ENCODE measurements around the gene TYW1B. TPM values are rescaled to one million over a fixed set of nuclear protein-coding genes. Genes with fewer than 3 reads are reported as not detected.
A peak's percentile ranks its signal among the peaks of the same experiment; 100 is the strongest.
"Not testable (repeated sequence)": the region's sequence is repeated elsewhere in the genome, so short reads cannot be mapped to it uniquely, and the experiment has no call there.

TYW1B gene
- total RNA-seq, 3 donors from 2014 or later: 2.3 to 6.2 (median 3.2) TPM

- H3K27me3 Mint-ChIP-seq (ENCODE audit: low read depth): no peaks in the 10 kb centered on the region
- DNase-seq: no peak
- peaks cover 52% of the 10 kb centered on the region for H3K36me3 Mint-ChIP-seq (ENCODE audit: insufficient read depth)
- no peak for ATAC-seq
- H3K4me1 Mint-ChIP-seq (ENCODE audit: low read depth): no peaks in the 10 kb centered on the region
- no peak overlapping the region for H3K4me3 Mint-ChIP-seq
- H3K9me3 Mint-ChIP-seq: no peaks in the 10 kb centered on the region
Measured at GRCh38 chr7:72710983-72711382, 117.0 kb downstream of the TYW1B start.

- DNase-seq: no peak
- Mint-ChIP-seq H3K4me3 (no peak overlapping the region), H3K4me1 (ENCODE audit: low read depth) (no peaks in the 10 kb centered on the region), H3K27me3 (ENCODE audit: low read depth) (no peaks in the 10 kb centered on the region), H3K36me3 (ENCODE audit: insufficient read depth) (peaks cover 54% of the 10 kb centered on the region), H3K9me3 (no peaks in the 10 kb centered on the region)
- no peak for ATAC-seq
Measured at GRCh38 chr7:72709909-72710308, 118.1 kb downstream of the TYW1B start.

DNA sequence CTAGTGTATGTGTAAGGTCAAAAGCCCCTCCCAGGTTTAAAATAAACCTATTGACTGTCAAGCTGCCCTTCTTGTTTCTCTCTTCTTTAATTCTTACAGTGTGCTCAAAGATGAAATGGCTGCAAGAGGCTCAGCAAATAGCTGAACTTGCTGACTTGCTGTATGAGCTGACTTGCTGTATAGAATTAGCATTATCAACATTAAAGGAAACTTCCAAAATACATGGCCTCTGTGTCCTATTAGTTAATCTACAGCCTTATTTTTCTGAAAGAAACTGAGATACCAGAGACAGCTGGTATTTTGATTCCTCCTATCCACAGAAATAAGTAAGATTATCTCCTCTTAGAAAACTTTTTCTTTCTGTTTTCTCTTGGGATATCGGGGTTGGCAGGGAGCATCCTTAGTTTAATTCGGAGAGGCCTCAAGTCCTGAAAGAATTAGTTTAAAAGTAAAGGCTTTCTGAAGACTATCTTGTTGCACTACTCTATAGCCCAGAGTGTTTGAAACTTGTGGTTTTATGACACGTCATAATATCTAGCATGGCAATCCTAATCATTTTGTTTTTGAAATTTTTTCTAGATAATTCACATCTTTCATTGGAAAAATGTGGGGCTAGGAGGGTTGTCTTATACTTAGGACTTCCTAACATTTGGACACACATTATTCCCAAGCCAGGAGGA, 119.5 kb downstream of the TYW1B start:
- H3K27me3 Mint-ChIP-seq (ENCODE audit: low read depth); H3K4me1 Mint-ChIP-seq (ENCODE audit: low read depth); H3K9me3 Mint-ChIP-seq; ATAC-seq; H3K4me3 Mint-ChIP-seq; DNase-seq: not testable (repeated sequence)
- H3K36me3 Mint-ChIP-seq (ENCODE audit: insufficient read depth): peaks cover 56% of the 10 kb centered on the region

- no peaks in the 10 kb centered on the region for H3K4me1 Mint-ChIP-seq (ENCODE audit: low read depth)
- ATAC-seq (no peak), DNase-seq (no peak)
- H3K9me3 Mint-ChIP-seq: no peaks in the 10 kb centered on the region
- H3K4me3 Mint-ChIP-seq: no peak overlapping the region
- H3K27me3 Mint-ChIP-seq (ENCODE audit: low read depth): no peaks in the 10 kb centered on the region
- peaks cover 48% of the 10 kb centered on the region for H3K36me3 Mint-ChIP-seq (ENCODE audit: insufficient read depth)
Measured at GRCh38 chr7:72706521-72706920, 121.5 kb downstream of the TYW1B start.

GRCh38 chr7:72705693-72706092, 122.3 kb downstream of the TYW1B start:
- not testable (repeated sequence) for H3K4me1 Mint-ChIP-seq (ENCODE audit: low read depth); H3K27me3 Mint-ChIP-seq (ENCODE audit: low read depth); ATAC-seq; H3K4me3 Mint-ChIP-seq; H3K9me3 Mint-ChIP-seq; DNase-seq
- peaks cover 45% of the 10 kb centered on the region for H3K36me3 Mint-ChIP-seq (ENCODE audit: insufficient read depth)

DNA sequence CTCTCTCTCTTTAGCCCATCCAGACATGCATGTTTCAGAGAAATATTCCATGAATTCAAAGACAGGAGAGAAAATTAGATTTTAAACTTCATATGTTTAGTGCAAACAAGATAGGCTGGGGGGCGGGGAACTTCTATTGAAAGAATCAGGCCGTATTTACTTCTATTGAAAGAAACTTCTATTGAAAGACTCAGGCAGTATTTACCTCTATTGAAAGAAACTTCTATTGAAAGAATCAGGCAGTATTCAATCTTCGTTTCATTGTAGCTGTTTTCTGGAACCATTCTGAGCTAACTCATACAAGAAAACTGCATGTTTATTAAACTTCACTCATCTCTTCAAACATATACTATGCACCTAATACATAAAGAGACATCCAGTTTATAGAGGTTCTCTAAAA, 123.1 kb downstream of the TYW1B start:
- no peaks in the 10 kb centered on the region for H3K27me3 Mint-ChIP-seq (ENCODE audit: low read depth)
- DNase-seq (no peak), ATAC-seq (no peak)
- H3K4me3 Mint-ChIP-seq: no peak overlapping the region
- peaks cover 40% of the 10 kb centered on the region for H3K36me3 Mint-ChIP-seq (ENCODE audit: insufficient read depth)
- H3K9me3 Mint-ChIP-seq: no peaks in the 10 kb centered on the region
- H3K4me1 Mint-ChIP-seq (ENCODE audit: low read depth): no peaks in the 10 kb centered on the region

GRCh38 chr7:72700548-72700947, 127.5 kb downstream of the TYW1B start:
- not testable (repeated sequence) for H3K4me1 Mint-ChIP-seq (ENCODE audit: low read depth); H3K9me3 Mint-ChIP-seq; ATAC-seq; DNase-seq; H3K4me3 Mint-ChIP-seq; H3K27me3 Mint-ChIP-seq (ENCODE audit: low read depth)
- peaks cover 20% of the 10 kb centered on the region for H3K36me3 Mint-ChIP-seq (ENCODE audit: insufficient read depth)

- not testable (repeated sequence) for H3K4me1 Mint-ChIP-seq (ENCODE audit: low read depth); DNase-seq; H3K27me3 Mint-ChIP-seq (ENCODE audit: low read depth); ATAC-seq; H3K4me3 Mint-ChIP-seq; H3K9me3 Mint-ChIP-seq
- H3K36me3 Mint-ChIP-seq (ENCODE audit: insufficient read depth): peaks cover 21% of the 10 kb centered on the region
Measured at GRCh38 chr7:72697066-72697465, 130.9 kb downstream of the TYW1B start.

- H3K27me3 Mint-ChIP-seq (ENCODE audit: low read depth); H3K4me1 Mint-ChIP-seq (ENCODE audit: low read depth); ATAC-seq; H3K9me3 Mint-ChIP-seq; DNase-seq; H3K4me3 Mint-ChIP-seq: not testable (repeated sequence)
- peaks cover 18% of the 10 kb centered on the region for H3K36me3 Mint-ChIP-seq (ENCODE audit: insufficient read depth)
Measured at GRCh38 chr7:72696643-72697042, 131.4 kb downstream of the TYW1B start.

GRCh38 chr7:72695482-72695881, 132.5 kb downstream of the TYW1B start:
- H3K9me3 Mint-ChIP-seq; H3K4me3 Mint-ChIP-seq; DNase-seq; H3K27me3 Mint-ChIP-seq (ENCODE audit: low read depth); H3K4me1 Mint-ChIP-seq (ENCODE audit: low read depth); ATAC-seq: not testable (repeated sequence)
- H3K36me3 Mint-ChIP-seq (ENCODE audit: insufficient read depth): peaks cover 15% of the 10 kb centered on the region

DNA sequence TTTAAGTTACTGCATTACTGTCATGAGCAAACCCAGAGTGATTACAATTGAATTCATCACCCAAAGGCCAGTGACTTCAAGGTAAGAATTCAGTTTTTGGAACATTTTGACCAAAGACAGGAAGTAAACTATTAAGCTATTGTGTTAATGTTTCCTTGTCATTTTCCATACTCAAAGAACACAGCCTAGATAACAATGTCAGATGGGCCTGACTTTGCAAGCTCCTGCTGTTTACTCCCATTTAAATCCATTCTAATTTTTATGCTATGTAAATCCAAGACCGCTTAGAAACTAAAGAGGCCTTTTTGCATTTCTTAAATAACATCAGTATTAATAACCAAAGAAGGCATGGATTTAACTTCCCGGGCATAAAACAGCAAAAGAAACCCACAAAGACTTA, 136.6 kb downstream of the TYW1B start:
- H3K36me3 Mint-ChIP-seq (ENCODE audit: insufficient read depth): peaks cover 17% of the 10 kb centered on the region
- H3K4me3 Mint-ChIP-seq; H3K4me1 Mint-ChIP-seq (ENCODE audit: low read depth); H3K27me3 Mint-ChIP-seq (ENCODE audit: low read depth); ATAC-seq; H3K9me3 Mint-ChIP-seq; DNase-seq: not testable (repeated sequence)

DNA sequence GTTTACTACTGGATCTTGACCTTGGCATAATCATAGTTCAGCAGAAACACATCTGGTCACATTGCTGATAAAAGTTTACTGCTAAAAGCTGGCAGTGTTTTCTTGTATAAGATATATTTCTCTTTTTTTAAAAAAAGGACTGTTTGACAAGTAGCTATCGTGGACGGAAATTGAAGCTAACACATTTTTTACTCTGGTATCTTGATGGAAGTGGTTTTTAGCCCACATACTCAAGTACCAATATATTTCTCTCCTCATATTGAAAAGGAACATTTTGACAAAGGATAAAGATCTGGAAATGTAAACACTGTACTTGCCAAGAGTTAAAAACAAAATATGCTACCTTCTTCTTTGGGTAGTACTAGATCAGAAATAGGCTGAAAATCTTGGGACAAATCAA, 137.8 kb downstream of the TYW1B start:
- H3K9me3 Mint-ChIP-seq: not testable (repeated sequence)

GRCh38 chr7:72689344-72689743, 138.7 kb downstream of the TYW1B start:
- H3K4me1 Mint-ChIP-seq (ENCODE audit: low read depth); DNase-seq; H3K4me3 Mint-ChIP-seq; H3K9me3 Mint-ChIP-seq; ATAC-seq; H3K27me3 Mint-ChIP-seq (ENCODE audit: low read depth): not testable (repeated sequence)
- peaks cover 17% of the 10 kb centered on the region for H3K36me3 Mint-ChIP-seq (ENCODE audit: insufficient read depth)

More for the DNA sequence above, 137.8 kb downstream of the TYW1B start:
- ATAC-seq; H3K4me3 Mint-ChIP-seq; H3K27me3 Mint-ChIP-seq (ENCODE audit: low read depth); DNase-seq; H3K4me1 Mint-ChIP-seq (ENCODE audit: low read depth): not testable (repeated sequence)
- H3K36me3 Mint-ChIP-seq (ENCODE audit: insufficient read depth): peaks cover 20% of the 10 kb centered on the region

GRCh38 chr7:72681211-72681610, 146.8 kb downstream of the TYW1B start:
- peaks cover 19% of the 10 kb centered on the region for H3K4me1 Mint-ChIP-seq (ENCODE audit: low read depth)
- H3K4me3 Mint-ChIP-seq; H3K9me3 Mint-ChIP-seq; ATAC-seq; DNase-seq; H3K27me3 Mint-ChIP-seq (ENCODE audit: low read depth): not testable (repeated sequence)
- H3K36me3 Mint-ChIP-seq (ENCODE audit: insufficient read depth): peaks cover 32% of the 10 kb centered on the region

DNA sequence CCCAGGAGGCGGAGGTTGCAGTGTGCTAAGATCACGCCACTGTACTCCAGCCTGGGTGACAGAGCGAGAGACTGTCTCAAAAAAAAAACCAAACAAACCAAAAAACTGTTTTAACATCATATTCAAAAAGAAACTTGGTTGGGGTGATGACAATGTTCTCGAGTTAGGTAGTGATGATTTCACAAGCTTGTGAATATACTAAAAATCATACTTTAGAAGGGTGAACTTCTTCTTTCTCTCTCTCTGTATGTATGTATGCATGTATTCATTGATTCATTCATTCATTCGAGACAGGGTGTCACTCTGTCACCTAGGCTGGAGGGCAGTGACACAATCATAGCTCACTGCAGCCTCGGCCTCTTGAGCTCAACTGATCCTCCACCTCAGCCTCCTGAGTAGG, 151.1 kb downstream of the TYW1B start:
- H3K36me3 Mint-ChIP-seq (ENCODE audit: insufficient read depth): peaks cover 30% of the 10 kb centered on the region
- not testable (repeated sequence) for H3K4me1 Mint-ChIP-seq (ENCODE audit: low read depth); H3K4me3 Mint-ChIP-seq; H3K27me3 Mint-ChIP-seq (ENCODE audit: low read depth); H3K9me3 Mint-ChIP-seq; DNase-seq
- ATAC-seq: peak in 1 of 2 donors; percentile 81
